ENCODE results near the gene TRPV4.
A peak's percentile ranks its signal among the peaks of the same experiment; 100 is the strongest.
"Not testable (repeated sequence)": the region's sequence is repeated elsewhere in the genome, so short reads cannot be mapped to it uniquely, and the experiment has no call there.

Gene TRPV4

GRCh38 chr12:109858764-109859163, 25.6 kb upstream of the TRPV4 start:
- DNase-seq: no peak

- no peak for DNase-seq
Measured at GRCh38 chr12:109857715-109858114, 24.5 kb upstream of the TRPV4 start.

GRCh38 chr12:109855377-109855776, 22.2 kb upstream of the TRPV4 start:
- no peak for DNase-seq

- not testable (repeated sequence) for DNase-seq
Measured at GRCh38 chr12:109850518-109850917, 17.3 kb upstream of the TRPV4 start.

- DNase-seq: no peak
Measured at GRCh38 chr12:109847142-109847735, 14.0 kb upstream of the TRPV4 start.

GRCh38 chr12:109845824-109846205, 12.6 kb upstream of the TRPV4 start:
- no peak for DNase-seq

- peak; percentile 68 for DNase-seq
Measured at GRCh38 chr12:109844983-109845823, 12.0 kb upstream of the TRPV4 start.

GRCh38 chr12:109844091-109844490, 10.9 kb upstream of the TRPV4 start:
- DNase-seq: no peak

- DNase-seq: no peak
Measured at GRCh38 chr12:109842021-109842420, 8.8 kb upstream of the TRPV4 start.

GRCh38 chr12:109841356-109841755, 8.2 kb upstream of the TRPV4 start:
- no peak for DNase-seq

- no peak for DNase-seq
Measured at GRCh38 chr12:109840305-109841074, 7.3 kb upstream of the TRPV4 start.

- DNase-seq: no peak
Measured at GRCh38 chr12:109839444-109839843, 6.2 kb upstream of the TRPV4 start.

GRCh38 chr12:109836916-109837315, 3.7 kb upstream of the TRPV4 start:
- no peak for DNase-seq

- DNase-seq: no peak
Measured at GRCh38 chr12:109835827-109836226, 2.6 kb upstream of the TRPV4 start.

GRCh38 chr12:109832541-109833306, 474 bp downstream of the TRPV4 start:
- no peak for DNase-seq

- DNase-seq: no peak
Measured at GRCh38 chr12:109831929-109832328, 1.3 kb downstream of the TRPV4 start.

- DNase-seq: no peak
Measured at GRCh38 chr12:109831365-109831764, 1.8 kb downstream of the TRPV4 start.

GRCh38 chr12:109830718-109831117, 2.5 kb downstream of the TRPV4 start:
- DNase-seq: no peak

GRCh38 chr12:109830267-109830666, 2.9 kb downstream of the TRPV4 start:
- no peak for DNase-seq

GRCh38 chr12:109829667-109830066, 3.5 kb downstream of the TRPV4 start:
- no peak for DNase-seq

GRCh38 chr12:109828754-109829511, 4.3 kb downstream of the TRPV4 start:
- DNase-seq: no peak
